Cardiac fibroblast (primary cell): ENCODE results near the gene SDCCAG8.

Experiments used
- DNase-seq, 2 donors: peaks; one replicate each; pipeline versions ENCODE4 v3.0.0 to v3.0.0-alpha.2; 2010; ENCODE audit warnings: low read depth in 2 of 2
- H3K4me3 ChIP-seq, 2 donors: replicated peaks in 1 of 2; 1 replicate in 1 of 2; 2 replicates in 1 of 2; pipeline ENCODE4 v1.5.1; 2011; ENCODE audit warnings: low read depth in 2 of 2, low read length in 2 of 2, mild to moderate bottlenecking in 2 of 2, moderate library complexity in 1 of 2
- CTCF ChIP-seq: IDR thresholded peaks from one replicate; pipeline ENCODE4 v1.5.1; 2011; ENCODE audit warnings: low read depth, mild to moderate bottlenecking, low read length, inconsistent platforms

The SDCCAG8 gene

DNA sequence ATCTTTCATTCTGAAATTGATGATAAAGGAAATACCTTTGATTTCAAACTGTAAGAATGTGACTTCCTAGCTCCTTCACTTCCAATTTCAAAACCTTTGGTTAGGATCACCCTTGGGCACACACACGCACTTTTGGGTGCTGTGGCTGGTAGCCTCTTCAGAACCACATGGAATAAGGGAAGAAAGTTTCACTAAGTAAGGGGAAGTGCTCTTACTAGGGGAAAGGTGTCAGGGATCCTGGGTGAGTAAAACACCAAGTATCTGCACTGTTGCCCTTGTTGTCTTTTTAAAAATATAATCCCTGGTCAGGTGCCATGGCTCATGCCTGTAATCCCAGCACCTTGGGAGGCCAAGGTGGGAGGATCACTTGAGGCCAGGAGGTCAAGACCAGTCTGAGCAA is 132.4 kb downstream of the SDCCAG8 start:
- no peak for DNase-seq
- H3K4me3 ChIP-seq: no peak overlapping the region
- no peak for TF ChIP-seq CTCF

GRCh38 chr1:243390162-243390791 is 134.4 kb downstream of the SDCCAG8 start:
- H3K4me3 ChIP-seq: no peak overlapping the region
- peak in 1 of 2 donors; percentile 22 for DNase-seq
- TF ChIP-seq CTCF: no peak

DNA sequence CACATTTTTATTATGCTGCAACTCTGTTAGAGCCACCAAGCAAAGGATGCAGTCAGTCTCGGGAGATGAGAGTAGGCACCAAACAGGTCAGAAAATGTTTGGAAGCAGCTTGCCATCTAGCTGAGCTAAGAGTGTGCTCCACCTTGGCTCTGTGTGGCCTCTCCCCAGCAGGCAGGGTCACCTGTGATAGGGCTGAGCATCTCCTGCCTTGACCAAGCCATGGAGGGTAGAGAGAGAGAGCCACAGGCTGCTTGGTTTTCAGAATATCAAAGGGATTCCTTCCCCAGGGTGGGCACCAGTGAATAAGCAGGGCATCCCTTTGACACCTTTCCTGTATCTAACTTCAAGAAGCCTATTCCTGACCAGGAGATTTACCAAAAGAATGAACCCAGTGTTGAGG is 135.5 kb downstream of the SDCCAG8 start:
- DNase-seq: no peak
- TF ChIP-seq CTCF: no peak
- no peak overlapping the region for H3K4me3 ChIP-seq

GRCh38 chr1:243393096-243393495 is 137.3 kb downstream of the SDCCAG8 start:
- H3K4me3 ChIP-seq: no peak overlapping the region
- no peak for TF ChIP-seq CTCF
- DNase-seq: no peak

- DNase-seq: no peak
- TF ChIP-seq CTCF: no peak
Observed at GRCh38 chr1:243394066-243394465, 138.2 kb downstream of the SDCCAG8 start.

GRCh38 chr1:243394601-243395464 is 139.0 kb downstream of the SDCCAG8 start:
- TF ChIP-seq CTCF: no peak
- no peak overlapping the region for H3K4me3 ChIP-seq
- DNase-seq: no peak

More at GRCh38 chr1:243394066-243394465, 138.2 kb downstream of the SDCCAG8 start:
- no peak overlapping the region for H3K4me3 ChIP-seq
